GM18499 (cell line): Measurements from ENCODE around the gene DGKD.

Experiments
- ATAC-seq: cut with Tn5 transposase; IDR thresholded peaks from one replicate; pipeline ENCODE4 v1.9.1; 2021; ENCODE audit warnings: moderate number of reproducible peaks; ENCODE audit not compliant: insufficient read depth, unreplicated experiment

The DGKD gene

GRCh38 chr2:233338046-233338445 is 16.2 kb upstream of the DGKD start:
- no peak for ATAC-seq

- ATAC-seq: no peak
Observed at GRCh38 chr2:233338812-233339368, 15.4 kb upstream of the DGKD start.

- no peak for ATAC-seq
Observed at GRCh38 chr2:233339427-233339826, 14.9 kb upstream of the DGKD start.

GRCh38 chr2:233341296-233341695 is 13.0 kb upstream of the DGKD start:
- no peak for ATAC-seq

GRCh38 chr2:233342301-233342700 is 12.0 kb upstream of the DGKD start:
- ATAC-seq: no peak

GRCh38 chr2:233343171-233343705 is 11.1 kb upstream of the DGKD start:
- no peak for ATAC-seq

- ATAC-seq: no peak
Observed at GRCh38 chr2:233346376-233346775, 7.9 kb upstream of the DGKD start.

- no peak for ATAC-seq
Observed at GRCh38 chr2:233346930-233347329, 7.4 kb upstream of the DGKD start.

GRCh38 chr2:233349005-233349998 is 5.0 kb upstream of the DGKD start:
- no peak for ATAC-seq

GRCh38 chr2:233350708-233351107 is 3.6 kb upstream of the DGKD start:
- no peak for ATAC-seq

- ATAC-seq: no peak
Observed at GRCh38 chr2:233351423-233351822, 2.9 kb upstream of the DGKD start.

GRCh38 chr2:233352141-233352842 is 2.0 kb upstream of the DGKD start:
- ATAC-seq: no peak

- no peak for ATAC-seq
Observed at GRCh38 chr2:233353101-233353768, 1.1 kb upstream of the DGKD start.

- ATAC-seq: no peak
Observed at GRCh38 chr2:233354500-233354924, 218 bp downstream of the DGKD start.

- no peak for ATAC-seq
Observed at GRCh38 chr2:233354971-233355574, 779 bp downstream of the DGKD start.

- no peak for ATAC-seq
Observed at GRCh38 chr2:233355916-233356315, 1.6 kb downstream of the DGKD start.

- no peak for ATAC-seq
Observed at GRCh38 chr2:233356546-233357308, 2.4 kb downstream of the DGKD start.

GRCh38 chr2:233358335-233358734 is 4.0 kb downstream of the DGKD start:
- ATAC-seq: no peak

GRCh38 chr2:233358947-233359346 is 4.7 kb downstream of the DGKD start:
- ATAC-seq: no peak
